ENCODE data around the gene AMER1.
A peak's percentile ranks its signal among the peaks of the same experiment; 100 is the strongest.
"Not testable (repeated sequence)": the region's sequence is repeated elsewhere in the genome, so short reads cannot be mapped to it uniquely, and the experiment has no call there.

AMER1 gene

DNA sequence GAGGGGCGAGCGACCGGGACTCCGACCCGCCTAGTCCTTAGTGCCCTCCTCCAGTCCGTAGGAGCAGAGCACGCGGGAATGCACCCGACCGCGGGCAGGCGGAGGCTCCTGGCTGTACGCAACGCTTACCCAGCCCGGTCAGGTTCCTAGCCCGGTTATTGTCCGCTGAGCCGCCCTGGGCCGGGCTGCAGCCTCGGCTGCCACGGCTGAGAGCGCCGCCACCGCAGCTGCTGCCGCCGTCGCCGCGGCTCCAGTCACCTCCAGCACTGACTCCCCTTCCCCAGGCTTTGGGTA, at the start of gene AMER1:
TSS of gene AMER1 (minus strand) at position 268 of the 294 bp plus-strand sequence. CDS start 12,422 bp downstream, outside the sequence.
- DNase-seq (ENCODE audit: low read depth in 2 of 2) = no peak

DNA sequence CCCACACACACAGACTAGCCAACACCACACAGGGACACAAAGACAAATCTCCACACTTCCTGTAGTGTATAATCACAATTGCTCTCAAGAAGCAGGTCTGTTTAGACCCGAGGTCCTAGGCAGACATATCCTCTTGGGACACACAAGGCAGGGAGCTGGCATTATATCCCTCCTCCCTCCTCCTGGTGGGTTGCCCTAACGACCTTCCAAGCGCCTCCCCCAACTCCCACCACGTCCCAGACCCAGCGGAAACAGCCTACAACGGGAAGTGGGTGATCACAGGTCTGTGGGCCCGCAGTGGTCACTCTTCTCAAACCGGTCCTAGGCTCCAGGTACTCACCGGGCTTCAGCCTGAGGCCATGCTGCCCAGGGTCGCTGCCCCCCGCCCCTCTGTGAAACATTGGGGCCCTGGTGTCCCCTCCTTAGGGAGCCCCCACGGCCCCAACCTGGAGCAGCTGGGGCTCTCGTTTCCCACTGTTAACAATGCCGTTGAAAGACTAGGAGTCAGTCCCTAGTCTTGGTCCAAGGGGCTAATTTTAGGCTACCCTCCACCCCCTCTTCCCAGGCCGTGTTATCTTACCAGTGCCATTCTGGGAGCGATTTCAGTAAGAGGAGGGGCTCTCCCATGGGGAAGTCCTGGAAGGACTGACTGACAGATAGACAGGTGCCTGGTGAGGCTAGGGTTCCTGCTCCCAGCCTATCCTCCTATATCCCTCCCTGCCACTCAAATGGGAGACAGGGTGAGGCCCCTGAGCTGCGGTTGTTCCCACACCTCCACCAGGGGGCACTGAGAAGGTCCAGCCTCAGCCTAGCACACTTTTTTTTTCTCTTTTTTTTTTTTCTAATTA, 24.8 kb upstream of the AMER1 start, which contains the start of gene ASB12:
TSS of gene ASB12 (minus strand) at position 485 of the 848 bp plus-strand sequence. CDS start 4,957 bp downstream, outside the sequence.
- no peak for DNase-seq (ENCODE audit: low read depth in 2 of 2)

DNA sequence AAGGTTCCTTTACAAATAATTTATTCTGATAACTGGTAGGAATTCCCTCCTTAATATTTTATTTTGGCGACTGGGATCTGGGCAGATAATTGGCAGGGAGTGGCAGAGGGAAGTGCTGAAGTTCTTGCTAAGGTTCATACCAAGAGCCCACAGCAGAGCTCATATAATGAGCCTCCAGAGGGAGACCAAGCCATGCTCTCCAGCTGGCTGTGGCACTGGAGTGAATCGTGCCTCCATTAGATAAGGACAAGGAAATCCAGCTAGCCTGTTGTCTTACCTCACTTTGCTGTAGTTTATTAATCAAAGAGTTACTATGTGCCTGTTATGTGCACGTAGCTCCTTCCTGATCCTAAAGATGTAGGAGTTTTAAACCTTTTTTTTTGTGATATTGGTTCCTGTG, 23.6 kb upstream of the AMER1 start:
- no peak for DNase-seq (ENCODE audit: low read depth in 2 of 2)

DNA sequence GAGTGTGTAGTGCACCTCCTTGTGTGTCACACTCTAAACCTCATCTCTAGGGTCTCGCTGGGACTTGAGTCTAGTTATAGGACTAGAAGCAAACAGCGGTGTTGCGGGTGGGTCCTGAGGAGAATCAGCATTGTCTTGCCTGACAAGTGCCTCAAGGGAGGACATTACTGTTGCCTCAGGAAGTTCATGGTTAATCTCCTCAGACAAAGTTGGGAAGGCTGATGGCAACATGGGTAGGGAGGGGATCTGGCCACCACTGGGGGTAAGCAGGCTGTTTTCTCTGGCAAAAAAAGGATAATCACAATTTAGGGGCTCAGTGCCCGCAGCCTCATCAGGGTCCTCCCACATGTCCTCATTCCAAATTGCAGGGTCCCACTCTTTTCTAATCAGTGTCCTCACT, 12.5 kb upstream of the AMER1 start:
- no peak for DNase-seq (ENCODE audit: low read depth in 2 of 2)

DNA sequence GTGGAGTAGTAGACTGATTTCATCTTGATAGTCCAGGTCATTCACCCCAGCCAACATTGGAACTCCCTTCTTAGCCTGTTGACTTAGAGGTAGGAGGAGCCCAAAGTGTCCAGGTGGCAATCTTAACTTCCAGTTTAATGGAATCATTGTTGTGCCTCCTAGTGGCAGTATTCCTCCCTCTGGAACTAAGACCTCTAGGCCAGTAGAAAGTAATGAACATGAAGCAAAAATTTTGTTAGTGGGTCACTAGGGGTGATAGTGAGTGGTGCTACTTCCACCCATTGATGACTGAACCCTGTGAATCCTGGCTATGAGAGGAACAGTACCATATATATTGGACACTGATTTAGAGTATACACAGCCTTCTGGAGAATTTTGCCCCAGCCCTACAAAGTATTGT, 8.5 kb upstream of the AMER1 start:
- not testable (repeated sequence) for DNase-seq (ENCODE audit: low read depth in 2 of 2)

DNA sequence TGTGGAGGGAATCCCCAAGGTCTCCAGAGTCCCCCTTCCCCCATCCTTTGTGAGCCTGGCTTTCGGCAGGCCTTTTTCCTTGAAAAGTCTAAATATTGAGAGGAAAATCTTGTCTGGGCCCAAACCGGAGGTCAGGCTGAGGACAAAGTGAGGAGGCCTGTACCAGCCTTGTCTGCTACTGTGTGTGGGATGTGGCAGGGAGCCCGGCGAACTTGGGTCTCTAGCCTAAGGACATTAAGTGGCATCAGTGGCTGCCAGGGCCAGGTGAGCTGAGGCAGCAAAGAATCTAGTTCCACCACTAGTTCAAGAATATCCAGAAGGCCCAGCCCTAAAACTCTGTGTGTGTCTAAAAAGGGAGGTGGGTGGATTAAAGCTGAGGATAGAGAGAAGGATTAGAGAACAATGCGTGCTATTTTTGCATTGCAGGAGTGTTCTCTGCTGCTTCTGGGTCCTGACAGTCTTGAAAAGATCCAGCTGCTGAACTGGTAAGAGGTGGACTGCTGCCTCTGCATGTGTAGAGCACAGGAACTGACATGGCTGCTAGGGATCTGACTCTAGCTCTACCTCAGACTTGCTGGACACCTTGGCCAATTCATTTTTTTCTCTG, 1.2 kb upstream of the AMER1 start:
- DNase-seq (ENCODE audit: low read depth in 2 of 2) = no peak

DNA sequence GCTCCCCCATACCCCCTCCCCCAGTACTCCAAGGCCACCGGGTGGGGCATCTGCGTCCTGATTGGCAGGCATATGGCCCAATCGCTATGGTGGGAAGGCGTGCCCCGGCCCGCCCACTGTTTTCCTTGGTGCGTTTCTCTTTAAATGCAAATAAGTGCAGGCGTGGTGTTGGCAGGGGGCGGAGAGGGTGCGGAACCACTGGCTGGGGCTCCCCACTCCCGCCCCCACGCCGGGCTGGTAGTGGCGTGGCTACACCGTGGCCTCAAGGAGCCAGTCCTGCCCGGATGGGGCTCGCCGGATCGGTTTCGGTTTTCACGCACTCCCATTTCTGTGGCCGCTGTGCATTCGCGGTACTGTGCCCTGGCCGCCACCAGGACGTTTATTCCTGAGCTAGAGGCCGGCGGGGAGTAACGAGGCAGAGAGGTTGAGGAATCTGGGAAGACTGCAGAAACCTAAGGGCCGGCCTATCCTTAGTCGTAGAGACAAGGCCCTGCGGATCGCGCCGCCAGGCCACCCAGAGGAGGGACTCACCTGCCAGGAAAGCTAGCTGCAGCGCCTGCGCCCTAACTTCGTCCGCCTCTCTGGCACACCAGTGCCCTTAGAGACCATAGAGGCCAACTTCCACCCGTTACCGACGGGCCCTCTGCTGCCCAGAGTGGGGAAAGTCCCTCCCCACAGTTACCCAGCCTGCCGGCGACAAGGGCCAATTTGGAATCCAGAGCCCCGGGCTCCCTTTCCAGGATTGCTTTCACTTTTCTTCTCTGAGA, 410 bp upstream of the AMER1 start:
- peak; percentile 84 to 87 for DNase-seq (ENCODE audit: low read depth in 2 of 2)

DNA sequence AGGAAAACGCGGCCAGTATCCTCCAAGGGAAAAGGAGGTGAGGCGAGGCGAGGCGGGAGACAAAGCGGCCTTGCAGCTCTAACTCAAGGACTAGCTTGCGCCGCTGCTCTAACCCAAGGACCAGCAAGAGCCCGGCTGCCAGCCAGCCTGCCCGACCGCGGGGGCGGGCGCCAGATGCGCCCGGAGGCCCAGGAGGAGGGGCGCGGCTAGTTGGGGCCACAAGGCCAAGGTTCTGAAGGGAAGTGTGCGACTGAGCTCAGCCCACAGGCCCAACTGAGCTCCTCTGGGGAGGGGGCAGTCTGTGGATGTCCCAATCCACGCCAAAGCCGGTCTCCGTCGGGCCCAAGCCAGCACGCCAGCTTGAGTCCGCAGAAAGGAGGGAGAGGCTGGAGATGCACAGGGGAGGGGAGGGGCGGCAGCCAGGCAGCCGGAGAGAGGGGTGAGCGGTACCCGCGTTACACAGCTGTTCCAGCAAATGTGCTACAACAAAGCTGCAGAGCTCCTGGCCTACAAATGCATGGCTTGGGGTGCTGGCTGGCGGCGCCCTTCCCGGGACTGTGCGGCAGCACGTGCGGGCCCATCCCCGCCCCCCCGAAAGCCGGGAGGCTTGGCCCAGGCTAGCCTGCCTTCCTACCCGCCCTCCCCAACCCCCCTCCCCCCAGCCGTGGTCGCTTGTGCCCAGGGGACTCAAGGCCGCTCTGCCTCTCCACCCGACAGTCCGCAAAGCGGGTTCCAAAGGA, 637 bp downstream of the AMER1 start:
- DNase-seq (ENCODE audit: low read depth in 2 of 2) = no peak

DNA sequence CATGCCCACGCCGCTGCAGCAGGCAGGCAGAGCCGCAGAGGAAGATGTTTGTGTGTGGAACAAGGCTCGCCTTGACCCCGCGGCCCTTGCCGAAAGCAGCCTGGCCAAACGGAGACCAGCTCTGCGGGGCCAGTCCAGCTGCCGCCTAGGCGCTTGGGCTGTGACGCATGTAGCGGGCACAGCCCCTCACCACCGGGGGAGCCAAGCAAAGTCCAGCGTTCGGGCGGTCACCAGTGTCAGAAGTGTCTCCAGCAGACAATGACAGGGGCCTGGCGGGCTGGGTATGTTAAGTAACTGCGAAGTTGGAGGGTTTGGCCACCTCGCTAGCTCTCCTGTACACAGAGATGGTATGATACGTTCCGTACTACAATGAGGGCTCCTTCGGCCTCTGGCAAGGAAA, 1.3 kb downstream of the AMER1 start:
- no peak for DNase-seq (ENCODE audit: low read depth in 2 of 2)

DNA sequence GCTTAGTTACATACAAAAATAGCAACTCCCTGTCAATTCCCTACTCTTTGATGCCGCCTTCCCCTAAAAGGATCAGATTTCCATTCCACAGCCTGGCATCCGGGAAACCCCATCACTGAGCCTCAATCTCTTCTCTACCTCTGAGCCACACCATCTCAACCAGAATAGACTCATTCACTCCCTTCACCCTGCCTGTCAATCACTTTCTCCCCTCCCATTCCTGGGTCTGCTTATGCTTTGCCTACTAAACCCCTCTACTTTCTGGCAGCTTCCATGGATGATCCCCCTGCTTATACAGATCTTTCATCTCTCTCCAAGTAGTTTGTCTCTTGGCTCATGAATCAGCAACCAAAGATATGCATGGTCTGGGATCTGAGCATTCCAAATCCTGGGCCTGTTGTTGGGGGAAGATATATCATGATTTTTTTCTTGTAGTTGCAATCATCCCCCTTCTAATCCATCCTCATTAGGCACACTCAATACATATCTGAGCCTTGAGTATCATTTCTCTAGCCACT, 2.6 kb downstream of the AMER1 start:
- DNase-seq (ENCODE audit: low read depth in 2 of 2) = peak; percentile 17 to 26

DNA sequence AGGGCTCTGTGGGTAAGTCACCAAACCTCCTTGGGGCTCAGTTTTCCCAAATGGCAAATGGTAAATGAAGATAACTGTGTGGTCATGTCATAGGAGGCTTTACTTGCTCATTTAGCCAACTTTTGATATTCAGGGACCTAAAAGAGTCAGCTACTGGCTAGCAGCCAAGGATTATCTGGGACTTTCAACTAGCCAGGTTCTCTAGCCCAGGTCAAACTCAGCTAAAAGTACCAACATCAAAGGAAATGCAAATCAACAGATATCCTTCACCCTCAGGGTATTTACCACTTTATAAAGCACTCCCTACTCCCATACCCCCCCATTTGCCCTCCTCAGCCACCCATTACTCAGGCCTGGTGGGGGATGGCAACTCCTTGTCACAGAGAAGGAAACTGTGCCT, 7.5 kb downstream of the AMER1 start:
- no peak for DNase-seq (ENCODE audit: low read depth in 2 of 2)

DNA sequence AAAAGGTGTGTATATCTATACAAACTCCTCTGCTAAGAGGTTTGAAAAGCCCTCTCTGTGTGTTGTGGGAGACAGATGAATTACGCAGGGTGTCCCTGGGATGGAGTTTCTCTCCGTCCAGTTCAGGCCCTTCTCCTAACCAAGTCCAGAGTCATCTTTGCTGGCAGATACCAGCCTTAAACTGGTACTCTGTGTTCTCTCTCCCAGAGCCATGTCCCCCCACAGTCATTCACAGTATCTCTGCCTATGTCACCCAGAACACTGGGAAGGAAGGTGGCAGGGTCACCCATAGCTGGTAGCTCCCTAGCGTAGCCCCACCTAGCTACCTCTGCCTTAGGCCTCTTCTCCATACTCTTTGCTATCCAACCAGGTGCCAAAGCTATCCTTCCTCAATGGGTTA, 8.9 kb downstream of the AMER1 start:
- DNase-seq (ENCODE audit: low read depth in 2 of 2) = no peak

DNA sequence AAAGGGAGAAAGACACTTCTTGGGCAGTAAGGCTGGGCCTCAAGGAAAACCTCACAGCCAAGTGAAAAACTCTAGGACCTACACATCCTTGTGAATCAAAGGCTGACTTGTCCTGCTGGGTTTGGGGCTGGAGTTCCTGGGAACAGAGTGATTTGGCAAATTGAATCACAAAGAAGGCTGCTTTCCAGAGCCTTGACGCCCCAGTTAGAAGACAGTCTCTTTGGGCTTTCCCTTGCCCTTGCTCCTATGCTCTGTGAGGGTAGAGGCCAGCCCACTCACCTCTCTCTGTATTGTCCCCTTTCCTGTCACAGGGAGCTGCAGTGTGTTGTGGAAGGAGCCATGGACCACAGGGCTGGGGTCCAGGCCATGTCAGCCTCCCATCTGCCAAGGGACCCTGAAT, 9.6 kb downstream of the AMER1 start:
- no peak for DNase-seq (ENCODE audit: low read depth in 2 of 2)

DNA sequence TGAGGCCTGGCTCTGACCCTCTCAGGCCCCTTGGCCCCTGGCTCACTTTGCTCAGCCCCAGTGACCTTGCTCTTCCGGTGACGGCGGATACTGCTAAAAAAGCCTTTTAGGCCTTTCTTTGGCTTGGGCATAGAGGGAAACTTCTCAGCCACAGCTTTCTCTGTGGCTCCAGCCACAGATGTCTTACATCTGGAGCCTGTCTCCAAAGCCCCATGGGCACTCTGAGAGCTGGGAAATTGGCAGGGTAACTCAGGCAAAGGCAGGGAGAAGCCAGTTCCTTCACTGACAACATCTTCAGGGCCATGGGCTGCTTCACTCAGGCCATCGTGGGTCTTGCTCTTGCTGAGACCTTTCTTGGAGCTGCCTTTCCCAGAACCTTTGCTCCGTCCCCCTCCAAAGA, 12.8 kb downstream of the AMER1 start:
- DNase-seq (ENCODE audit: low read depth in 2 of 2) = no peak

DNA sequence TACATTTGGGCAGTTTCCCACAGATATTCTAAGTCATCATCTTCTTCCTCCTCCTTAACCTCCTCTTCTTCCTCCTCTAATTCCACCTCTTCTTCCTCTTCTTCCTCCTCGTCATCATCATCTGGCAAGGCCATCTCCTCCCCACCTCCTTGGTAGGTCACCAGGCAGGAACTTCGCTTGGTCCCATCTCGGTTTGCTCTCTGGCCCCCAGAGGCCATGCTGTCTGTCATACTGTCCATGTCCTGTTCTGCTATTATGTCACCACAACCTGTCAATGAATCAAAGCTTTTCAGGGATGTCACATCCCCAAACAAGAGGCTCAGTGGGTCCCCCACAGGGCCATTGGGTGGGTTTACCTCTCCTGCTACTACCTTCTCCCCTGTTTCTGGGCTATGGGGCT, 13.5 kb downstream of the AMER1 start:
- no peak for DNase-seq (ENCODE audit: low read depth in 2 of 2)

DNA sequence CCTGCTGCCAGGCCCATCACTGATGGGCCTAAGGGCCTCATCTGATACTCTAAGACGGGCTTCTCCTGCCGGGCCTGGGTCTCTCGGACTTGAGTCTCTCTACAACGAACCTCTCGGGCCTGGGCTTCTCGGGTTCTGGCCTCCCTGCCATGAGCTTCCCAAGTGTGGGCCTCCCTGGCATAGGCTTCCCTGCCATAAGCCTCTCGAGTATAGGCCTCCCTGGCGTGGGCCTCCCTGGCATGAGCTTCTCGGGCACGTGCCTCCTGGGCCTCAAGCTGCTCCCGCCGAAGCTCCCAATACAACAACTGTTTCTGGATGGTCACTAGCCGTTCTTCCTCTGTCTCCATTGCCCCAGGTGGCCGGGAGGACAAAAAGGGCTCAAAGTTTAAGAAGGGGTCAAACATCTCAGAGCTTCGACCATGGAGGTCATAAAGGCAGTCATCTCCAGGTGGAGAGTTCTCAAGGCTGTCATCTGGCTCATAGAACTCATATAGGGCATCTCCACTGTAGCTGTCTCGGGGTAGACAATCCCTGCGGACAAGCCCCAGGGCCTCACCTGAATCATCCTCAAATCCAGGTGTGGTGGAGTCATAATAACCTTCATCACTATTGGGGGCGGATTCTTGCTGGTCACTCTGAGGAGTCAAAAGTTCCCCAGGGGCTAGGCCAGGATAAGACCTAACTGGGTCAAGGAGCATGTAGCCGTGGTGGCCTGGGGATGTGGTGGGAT, 14.1 kb downstream of the AMER1 start:
- DNase-seq (ENCODE audit: low read depth in 2 of 2) = no peak

DNA sequence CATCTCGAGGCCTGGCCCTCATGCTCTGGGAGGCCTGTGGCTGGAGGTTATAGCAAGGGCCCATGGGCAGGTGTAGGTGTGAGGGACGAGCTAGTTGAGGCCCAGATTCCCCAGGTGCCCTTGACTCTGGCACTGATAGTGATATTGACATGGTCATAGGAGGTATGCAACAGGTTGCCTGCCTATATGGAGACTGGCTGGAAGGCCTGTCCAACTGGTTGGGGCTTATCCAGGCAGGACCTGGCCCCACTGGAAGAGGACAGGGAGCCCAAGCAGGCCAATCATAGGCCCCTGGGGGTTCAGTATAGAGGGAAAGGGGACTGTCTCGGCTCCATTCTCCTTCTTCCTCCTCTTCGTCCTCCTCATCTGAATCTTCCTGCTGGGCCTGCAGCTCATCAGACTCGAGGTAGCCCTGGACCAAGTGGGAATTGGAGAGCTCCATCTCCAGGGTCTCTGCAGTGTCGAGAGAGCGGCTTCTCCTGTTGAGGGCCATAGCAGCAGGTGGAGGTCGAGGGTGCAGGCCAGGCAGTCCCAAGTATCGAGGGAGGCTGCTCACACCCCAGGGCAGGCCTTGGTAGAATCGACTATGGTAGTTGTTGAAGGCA, 15.3 kb downstream of the AMER1 start:
- no peak for DNase-seq (ENCODE audit: low read depth in 2 of 2)

DNA sequence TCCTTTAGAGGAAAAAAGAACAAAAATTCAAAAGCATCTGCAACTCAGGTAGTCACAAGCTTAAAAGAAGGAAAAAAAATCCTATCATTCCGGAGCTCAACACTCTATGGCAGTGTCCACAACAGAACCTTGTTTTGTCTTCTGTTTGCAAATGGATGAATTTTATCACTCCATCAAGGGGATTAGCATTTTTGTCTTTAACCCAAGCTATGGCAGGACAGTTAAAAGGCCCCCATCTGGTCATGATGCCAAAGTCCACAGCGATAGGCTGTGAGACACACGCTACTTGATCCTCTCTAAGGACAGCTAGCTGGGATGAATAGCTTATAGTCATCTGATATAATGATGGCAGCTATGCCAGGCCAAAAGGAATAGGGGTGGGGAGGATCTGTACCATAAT, 16.6 kb downstream of the AMER1 start:
- no peak for DNase-seq (ENCODE audit: low read depth in 2 of 2)

DNA sequence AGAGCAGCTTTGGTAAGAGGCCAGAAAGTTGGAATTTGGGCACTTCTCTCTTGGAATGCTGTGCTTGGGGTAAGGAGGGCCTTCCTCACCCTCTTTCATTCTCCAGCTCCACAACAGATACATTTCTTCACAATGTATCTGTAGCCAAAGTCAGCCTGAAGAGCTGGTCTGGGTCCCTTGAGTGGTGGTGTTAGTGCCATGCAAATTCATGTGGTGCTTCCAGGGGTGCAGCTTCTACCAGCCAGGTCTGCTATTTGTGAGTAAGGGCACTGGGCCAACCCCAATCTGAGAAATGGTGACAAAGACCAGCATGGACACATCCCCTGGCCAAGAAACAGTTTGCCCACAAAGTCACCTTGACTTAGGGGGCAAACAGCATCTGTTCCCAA, 17.8 kb downstream of the AMER1 start:
- DNase-seq (ENCODE audit: low read depth in 2 of 2) = no peak

DNA sequence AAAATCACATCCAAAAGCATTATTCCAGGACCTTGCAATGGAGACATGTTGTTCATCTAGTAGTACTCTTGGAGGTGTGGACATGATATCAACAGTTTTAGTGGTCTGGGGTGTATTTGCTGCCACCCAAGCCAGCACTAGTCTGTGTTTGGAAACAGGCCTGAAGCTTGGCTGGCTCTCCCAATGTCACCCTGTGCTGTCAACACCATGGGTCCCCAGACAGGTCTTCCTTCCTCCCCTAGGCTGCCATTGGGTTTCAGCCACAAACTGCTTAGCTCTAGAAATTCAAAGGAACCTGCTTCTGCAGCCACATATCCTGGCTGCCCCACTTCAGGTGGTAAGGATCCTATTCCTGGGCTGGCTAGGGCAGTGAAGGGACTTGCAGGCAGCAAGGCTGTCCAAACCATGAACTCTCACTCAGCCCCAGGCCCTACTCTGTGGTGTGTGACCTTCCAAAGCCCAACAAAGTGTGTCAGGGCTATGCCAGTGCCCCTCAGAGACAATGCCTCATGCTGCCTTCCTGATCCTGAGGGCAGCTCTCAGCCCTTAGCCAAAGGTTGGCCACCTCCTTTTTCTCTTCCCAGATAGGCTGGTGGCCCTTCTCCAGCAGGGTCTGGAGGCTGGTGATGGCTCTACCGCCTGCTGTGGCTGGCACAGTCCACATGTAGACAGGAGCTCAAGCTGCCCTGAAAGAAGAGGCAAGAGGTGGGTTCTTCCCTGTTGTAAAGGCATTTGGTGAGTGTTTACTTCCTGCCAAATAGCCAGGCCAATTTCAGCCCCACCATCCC, 18.3 kb downstream of the AMER1 start:
- DNase-seq (ENCODE audit: low read depth in 2 of 2) = no peak
